Right lobe of liver (tissue), 6 donors: Measurements from ENCODE around the gene GPR155. TPM values are rescaled to one million over a fixed set of nuclear protein-coding genes. Genes with fewer than 3 reads are reported as not detected.

Source experiments
- ATAC-seq, 4 donors: fragments of 200-7000 bp; cut with Tn5 transposase; one replicate each; pipeline ENCODE4 v1.9.1; 2020; ENCODE audit warnings: mild to moderate bottlenecking in 4 of 4, moderate library complexity in 4 of 4
- DNase-seq, 3 donors: peaks; one replicate each; pipeline ENCODE4 v3.0.0-alpha.2; 2020
- H3K27ac ChIP-seq, 3 donors: fragments of 200-600 bp; one replicate each; pipeline ENCODE4 v1.8.0; 2022
- H3K27me3 ChIP-seq, 2 donors: fragments of 200-600 bp; one replicate each; pipeline ENCODE4 v1.8.0; 2022
- H3K36me3 ChIP-seq, 4 donors: fragments of 200-600 bp; sonication (generic) in 1 of 4; one replicate each; pipeline versions ENCODE4 v1.5.1 to v1.8.0; 2017 to 2022; ENCODE audit warnings: control low read depth in 1 of 4
- H3K4me1 ChIP-seq, 4 donors: fragments of 200-600 bp; sonication (generic) in 1 of 4; one replicate each; pipeline versions ENCODE4 v1.5.1 to v1.8.0; 2017 to 2022; ENCODE audit warnings: control low read depth in 1 of 4
- H3K4me3 ChIP-seq, 3 donors: fragments of 200-600 bp; one replicate each; pipeline ENCODE4 v1.8.0; 2022
- H3K9me3 ChIP-seq, 4 donors: fragments of 200-600 bp; sonication (generic) in 1 of 4; one replicate each; pipeline versions ENCODE4 v1.5.1 to v1.8.0; 2017 to 2022; ENCODE audit warnings: control low read depth in 1 of 4
- POLR2A ChIP-seq: fragments of 450-650 bp; IDR thresholded peaks from one replicate; pipeline ENCODE4 v1.6.1; 2017; ENCODE audit warnings: antibody characterized with exemption, mild to moderate bottlenecking
- WGBS: methylation state at CpG from one replicate; pipeline ENCODE4 v1.1.6; 2018; ENCODE audit warnings: low coverage, low lambda C conversion rate; ENCODE audit not compliant: insufficient coverage; ENCODE audit errors: missing lambda C conversion rate; 5-methylcytosine and 5-hydroxymethylcytosine counted together
- intact Hi-C, 2 donors: fragments of 100-400 bp; cut with DNase I; formaldehyde crosslinking; loops; one replicate each; pipeline versions ENCODE4 v1.11.2 to v1.14.1; 2022
- total RNA-seq, 6 experiments: library from RNA; depleted of rRNA in 2 of 6; stranded (reverse); fragments of >200 nt in 2 of 6; fragmentation: NEBNext Ultra II Directional in 3 of 6; extraction: Animal tissue kit (Norgen Biotek cat#: 25700) in 3 of 6; gene quantifications; one replicate each; pipeline versions ENCODE4 v1.1.0 to v1.2.4, GENCODE V29; 2016 to 2023
- TF ChIP-seq, protein P1 (sequence below), 4 donors: fragments of 200-600 bp in 3 of 4; fragments of 450-650 bp in 1 of 4; IDR thresholded peaks; one replicate each; pipeline versions ENCODE4 v1.5.1 to v1.8.0; 2016 to 2022; ENCODE audit warnings: antibody characterized with exemption in 4 of 4, mild to moderate bottlenecking in 2 of 4
- donor health status: DM: no; HTN: yes; CAD: no.
- donor health status: DM: no; HTN: no; CAD: no.
- donor health status: DM: no; HTN: no; CAD: no.
- donor health status: DM: no; HTN: yes; CAD: no.
- donor health status: DM: no; HTN: yes; CAD: no.

GPR155 gene
- total RNA-seq, 6 experiments from 2014 or later: 6.5 to 11.3 (median 7.7) TPM

DNA sequence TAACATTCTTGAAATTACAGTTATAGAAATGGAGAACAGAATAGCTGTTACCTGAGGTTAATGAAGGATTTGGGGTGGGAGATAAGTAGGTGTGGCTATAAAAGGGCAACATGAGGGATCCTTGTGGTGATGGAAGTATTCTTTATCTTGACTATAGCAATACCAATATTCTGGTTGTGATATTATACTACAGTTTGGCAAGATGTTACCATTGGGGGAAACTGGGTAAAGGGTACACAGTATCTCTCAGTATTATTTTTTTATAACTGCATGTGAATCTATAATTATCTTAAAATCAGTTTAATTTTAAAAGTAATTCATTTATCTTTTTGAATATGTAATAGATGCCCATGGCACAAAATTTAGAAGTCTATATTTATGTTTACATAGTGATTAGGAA, 83.2 kb downstream of the GPR155 start:
- Histone ChIP-seq H3K4me1 (no peaks in the 10 kb centered on the region), H3K4me3 (no peak overlapping the region), H3K27ac (no peak overlapping the region), H3K27me3 (no peaks in the 10 kb centered on the region), H3K36me3 (peaks cover 0 to 26% (median 4%) of the 10 kb centered on the region in 4 donors), H3K9me3 (no peaks in the 10 kb centered on the region)
- no peak for ATAC-seq
- no peak for DNase-seq
- TF ChIP-seq, protein P1, sequence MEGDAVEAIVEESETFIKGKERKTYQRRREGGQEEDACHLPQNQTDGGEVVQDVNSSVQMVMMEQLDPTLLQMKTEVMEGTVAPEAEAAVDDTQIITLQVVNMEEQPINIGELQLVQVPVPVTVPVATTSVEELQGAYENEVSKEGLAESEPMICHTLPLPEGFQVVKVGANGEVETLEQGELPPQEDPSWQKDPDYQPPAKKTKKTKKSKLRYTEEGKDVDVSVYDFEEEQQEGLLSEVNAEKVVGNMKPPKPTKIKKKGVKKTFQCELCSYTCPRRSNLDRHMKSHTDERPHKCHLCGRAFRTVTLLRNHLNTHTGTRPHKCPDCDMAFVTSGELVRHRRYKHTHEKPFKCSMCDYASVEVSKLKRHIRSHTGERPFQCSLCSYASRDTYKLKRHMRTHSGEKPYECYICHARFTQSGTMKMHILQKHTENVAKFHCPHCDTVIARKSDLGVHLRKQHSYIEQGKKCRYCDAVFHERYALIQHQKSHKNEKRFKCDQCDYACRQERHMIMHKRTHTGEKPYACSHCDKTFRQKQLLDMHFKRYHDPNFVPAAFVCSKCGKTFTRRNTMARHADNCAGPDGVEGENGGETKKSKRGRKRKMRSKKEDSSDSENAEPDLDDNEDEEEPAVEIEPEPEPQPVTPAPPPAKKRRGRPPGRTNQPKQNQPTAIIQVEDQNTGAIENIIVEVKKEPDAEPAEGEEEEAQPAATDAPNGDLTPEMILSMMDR (IDR thresholded peaks at IDR 0.05): no peak
- TF ChIP-seq POLR2A: no peak
- intact Hi-C loops: no loop called here

DNA sequence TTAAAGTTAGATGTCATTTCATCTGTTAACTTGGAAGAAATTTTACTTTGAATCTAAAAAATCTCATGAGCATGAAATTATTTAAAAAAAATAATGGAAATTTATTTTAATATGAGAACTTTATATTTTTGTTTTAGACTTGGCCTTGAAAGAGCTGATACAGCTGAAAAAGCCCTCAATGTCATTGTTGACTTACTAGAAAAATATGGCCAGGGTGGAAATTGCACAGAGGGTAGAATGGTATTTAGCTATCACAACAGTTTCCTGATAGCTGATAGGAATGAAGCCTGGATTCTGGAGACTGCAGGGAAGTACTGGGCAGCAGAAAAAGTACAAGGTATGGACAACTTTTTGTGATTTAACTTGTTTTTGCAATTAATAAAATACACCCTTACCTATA, 86.0 kb downstream of the GPR155 start:
- no peaks in the 10 kb centered on the region for H3K27me3 ChIP-seq
- TF ChIP-seq POLR2A: no peak
- TF ChIP-seq, protein P1 (IDR thresholded peaks at IDR 0.05): no peak
- intact Hi-C loops: no loop called here
- ATAC-seq: no peak
- H3K4me1 ChIP-seq: peaks cover 0 to 9% (median 0%) of the 10 kb centered on the region in 4 donors
- H3K27ac ChIP-seq: no peak overlapping the region
- H3K9me3 ChIP-seq: no peaks in the 10 kb centered on the region
- DNase-seq: no peak
- peaks cover 0 to 26% (median 4%) of the 10 kb centered on the region in 4 donors for H3K36me3 ChIP-seq
- no peak overlapping the region for H3K4me3 ChIP-seq

DNA sequence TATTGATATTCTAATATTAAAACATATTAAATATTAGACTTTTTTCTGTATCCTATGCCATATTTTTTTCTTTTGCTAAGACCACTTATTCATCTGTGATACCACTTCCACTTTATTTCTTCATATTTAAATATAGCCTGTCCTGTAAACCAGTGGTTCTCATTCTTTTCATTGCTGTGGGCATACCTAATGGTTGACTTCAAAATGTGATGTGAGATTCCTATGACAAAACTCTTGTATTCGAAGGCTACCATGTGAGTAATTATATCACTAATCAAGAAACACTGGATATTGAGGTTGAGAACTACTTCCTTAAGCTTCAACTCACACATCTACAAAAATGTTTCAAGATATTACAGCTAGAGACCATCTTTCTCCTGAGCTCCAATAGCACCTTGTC, 87.7 kb downstream of the GPR155 start:
- Histone ChIP-seq H3K36me3 (peaks cover 0 to 25% (median 4%) of the 10 kb centered on the region in 4 donors), H3K27me3 (no peaks in the 10 kb centered on the region), H3K9me3 (no peaks in the 10 kb centered on the region), H3K27ac (no peak overlapping the region), H3K4me1 (peaks cover 0 to 15% (median 3%) of the 10 kb centered on the region in 4 donors), H3K4me3 (no peak overlapping the region)
- TF ChIP-seq, protein P1 (IDR thresholded peaks at IDR 0.05): no peak
- TF ChIP-seq POLR2A: no peak
- no peak for DNase-seq
- no peak for ATAC-seq
- intact Hi-C loops: no loop called here
- 80% methylated on average over 1 of the region's 1 CpG for WGBS

DNA sequence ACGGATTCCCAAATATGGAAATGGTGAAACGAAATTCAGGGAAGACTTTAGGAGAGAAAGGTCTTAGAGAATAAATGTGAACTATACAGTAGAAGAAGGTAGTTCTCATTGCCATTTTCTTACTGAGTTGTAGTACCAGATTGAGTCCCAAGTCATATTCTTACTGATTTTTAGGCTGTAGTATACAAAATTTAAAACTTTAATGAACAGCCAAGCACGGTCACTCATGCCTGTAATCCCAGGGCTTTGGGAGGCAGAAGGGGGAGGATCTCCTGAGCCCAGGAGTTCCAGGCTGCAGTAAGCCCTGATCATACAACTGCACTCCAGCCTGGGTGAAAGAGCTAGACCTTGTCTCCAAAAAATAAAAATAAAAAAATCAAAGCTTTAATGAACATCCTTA, 89.1 kb downstream of the GPR155 start:
- no peak overlapping the region for H3K4me3 ChIP-seq
- WGBS: 77% methylated on average over 3 of the region's 3 CpGs
- ATAC-seq: no peak
- peaks cover 0 to 25% (median 8%) of the 10 kb centered on the region in 4 donors for H3K4me1 ChIP-seq
- H3K27ac ChIP-seq: no peak overlapping the region
- no peaks in the 10 kb centered on the region for H3K9me3 ChIP-seq
- peaks cover 0 to 23% (median 1%) of the 10 kb centered on the region in 4 donors for H3K36me3 ChIP-seq
- TF ChIP-seq POLR2A: no peak
- TF ChIP-seq, protein P1 (IDR thresholded peaks at IDR 0.05): no peak
- H3K27me3 ChIP-seq: no peaks in the 10 kb centered on the region
- DNase-seq: no peak
- intact Hi-C loops: no loop called here
